Upper lobe of left lung (tissue), 6 donors: Measurements from ENCODE around the gene ADGRF1. TPM values are rescaled to one million over a fixed set of nuclear protein-coding genes. Genes with fewer than 3 reads are reported as not detected.

Experiments used
- ATAC-seq, 2 donors: fragments of 200-7000 bp; cut with Tn5 transposase; one replicate each; pipeline ENCODE4 v1.9.1; 2022; ENCODE audit warnings: mild to moderate bottlenecking in 2 of 2, moderate library complexity in 2 of 2; ENCODE audit not compliant: low FRiP score in 2 of 2
- DNase-seq, 2 donors: peaks; one replicate each; pipeline ENCODE4 v3.0.0-alpha.2; 2019 to 2020
- H3K27ac ChIP-seq, 4 donors: fragments of 200-600 bp; sonication (generic); one replicate each; pipeline ENCODE4 v1.5.1; 2016 to 2019
- H3K27me3 ChIP-seq, 4 donors: fragments of 200-600 bp; sonication (generic); one replicate each; pipeline ENCODE4 v1.5.1; 2017 to 2019
- H3K36me3 ChIP-seq, 4 donors: fragments of 200-600 bp; sonication (generic); one replicate each; pipeline ENCODE4 v1.5.1; 2016 to 2019
- H3K4me1 ChIP-seq, 4 donors: fragments of 200-600 bp; sonication (generic); one replicate each; pipeline ENCODE4 v1.5.1; 2018 to 2019
- H3K4me3 ChIP-seq, 4 donors: fragments of 200-600 bp; sonication (generic); one replicate each; pipeline ENCODE4 v1.5.1; 2017 to 2019; ENCODE audit warnings: mild to moderate bottlenecking in 2 of 4, moderate library complexity in 1 of 4
- H3K9me3 ChIP-seq, 4 donors: fragments of 200-600 bp; sonication (generic); one replicate each; pipeline ENCODE4 v1.5.1; 2018 to 2019
- EP300 ChIP-seq, 4 donors: sonication (generic); formaldehyde crosslinking; IDR thresholded peaks; one replicate each; pipeline ENCODE4 v1.5.1; 2017; ENCODE audit warnings: antibody characterized with exemption in 4 of 4, control low read depth in 2 of 4
- POLR2A ChIP-seq, 4 donors: fragments of 450-650 bp; IDR thresholded peaks; one replicate each; pipeline ENCODE4 v1.5.1; 2016 to 2017; ENCODE audit warnings: antibody characterized with exemption in 4 of 4, mild to moderate bottlenecking in 2 of 4
- POLR2AphosphoS5 ChIP-seq, 2 donors: sonication (generic); formaldehyde crosslinking; IDR thresholded peaks; one replicate each; pipeline ENCODE4 v1.5.1; 2017; ENCODE audit warnings: antibody characterized with exemption in 2 of 2
- WGBS, 2 donors: methylation state at CpG; one replicate each; pipeline ENCODE4 v1.1.5; 2017 to 2018; 5-methylcytosine and 5-hydroxymethylcytosine counted together
- total RNA-seq, 6 donors: library from RNA; depleted of rRNA in 4 of 6; stranded (reverse); fragments of >200 nt in 4 of 6; gene quantifications; one replicate each; pipeline versions ENCODE4 v1.1.0 to v1.2.1, GENCODE V29; 2016 to 2021
- TF ChIP-seq, protein P1 (sequence below), 6 experiments: fragments of 450-650 bp in 4 of 6; fragments of 200-600 bp in 2 of 6; sonication (generic) in 2 of 6; IDR thresholded peaks; one replicate each; pipeline ENCODE4 v1.5.1; 2016 to 2019; ENCODE audit warnings: antibody characterized with exemption in 6 of 6
- donor health status: DM: no; HTN: no; CAD: no; lungs with moderate emphysema.
- donor health status: DM: no; HTN: yes; CAD: no; lungs with severe emphysema.

ADGRF1 gene
- total RNA-seq, 6 donors from 2014 or later = 2.3 to 10.3 (median 7.5) TPM

DNA sequence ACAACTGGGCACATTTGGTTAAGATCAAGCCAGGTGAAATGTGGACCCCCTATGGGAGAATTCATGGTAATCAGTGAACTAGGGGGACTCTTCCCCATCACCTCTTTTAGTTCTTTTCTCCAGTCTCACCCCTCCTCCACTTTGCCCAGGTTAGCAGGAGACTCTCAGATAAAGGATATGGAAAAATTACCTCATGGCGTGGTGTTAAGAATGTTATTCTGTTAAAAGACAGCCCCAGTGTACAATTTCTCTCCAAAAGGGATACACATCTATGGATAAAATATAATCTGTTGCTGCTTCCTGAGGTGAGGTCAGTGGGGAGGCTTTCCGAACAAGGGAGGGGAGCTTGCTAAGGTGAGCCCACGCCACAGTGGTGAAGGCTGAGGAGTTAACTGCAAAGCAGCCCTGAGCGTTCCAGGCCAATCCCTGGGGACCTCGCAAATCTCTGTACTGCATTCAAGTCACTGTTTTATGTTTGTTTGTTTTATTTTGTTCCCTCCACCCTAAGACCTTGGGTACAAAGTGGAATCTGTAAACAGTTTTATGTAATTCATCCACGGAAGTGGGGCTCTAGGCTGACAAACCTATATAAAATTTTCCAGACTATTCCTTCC, 52.0 kb downstream of the ADGRF1 start:
- Histone ChIP-seq H3K4me1 (peaks cover 16 to 32% (median 24%) of the 10 kb centered on the region in 4 donors), H3K36me3 (no peaks in the 10 kb centered on the region), H3K9me3 (no peaks in the 10 kb centered on the region), H3K4me3 (no peak overlapping the region), H3K27me3 (no peaks in the 10 kb centered on the region), H3K27ac (peak overlapping the region; percentile 45 to 77 (median 62))
- DNase-seq = peak in 1 of 2 donors; percentile 28
- 44 to 57% methylated on average over 6 of the region's 6 CpGs for WGBS, 2 donors
- ATAC-seq = peak; percentile 17 to 20
- TF ChIP-seq, protein P1, sequence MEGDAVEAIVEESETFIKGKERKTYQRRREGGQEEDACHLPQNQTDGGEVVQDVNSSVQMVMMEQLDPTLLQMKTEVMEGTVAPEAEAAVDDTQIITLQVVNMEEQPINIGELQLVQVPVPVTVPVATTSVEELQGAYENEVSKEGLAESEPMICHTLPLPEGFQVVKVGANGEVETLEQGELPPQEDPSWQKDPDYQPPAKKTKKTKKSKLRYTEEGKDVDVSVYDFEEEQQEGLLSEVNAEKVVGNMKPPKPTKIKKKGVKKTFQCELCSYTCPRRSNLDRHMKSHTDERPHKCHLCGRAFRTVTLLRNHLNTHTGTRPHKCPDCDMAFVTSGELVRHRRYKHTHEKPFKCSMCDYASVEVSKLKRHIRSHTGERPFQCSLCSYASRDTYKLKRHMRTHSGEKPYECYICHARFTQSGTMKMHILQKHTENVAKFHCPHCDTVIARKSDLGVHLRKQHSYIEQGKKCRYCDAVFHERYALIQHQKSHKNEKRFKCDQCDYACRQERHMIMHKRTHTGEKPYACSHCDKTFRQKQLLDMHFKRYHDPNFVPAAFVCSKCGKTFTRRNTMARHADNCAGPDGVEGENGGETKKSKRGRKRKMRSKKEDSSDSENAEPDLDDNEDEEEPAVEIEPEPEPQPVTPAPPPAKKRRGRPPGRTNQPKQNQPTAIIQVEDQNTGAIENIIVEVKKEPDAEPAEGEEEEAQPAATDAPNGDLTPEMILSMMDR (IDR thresholded peaks at IDR 0.05) = no peak
- TF ChIP-seq POLR2AphosphoS5 (IDR thresholded peaks at IDR 0.05) (no peak), POLR2A (IDR thresholded peaks at IDR 0.05) (no peak), EP300 (IDR thresholded peaks at IDR 0.05) (no peak)

DNA sequence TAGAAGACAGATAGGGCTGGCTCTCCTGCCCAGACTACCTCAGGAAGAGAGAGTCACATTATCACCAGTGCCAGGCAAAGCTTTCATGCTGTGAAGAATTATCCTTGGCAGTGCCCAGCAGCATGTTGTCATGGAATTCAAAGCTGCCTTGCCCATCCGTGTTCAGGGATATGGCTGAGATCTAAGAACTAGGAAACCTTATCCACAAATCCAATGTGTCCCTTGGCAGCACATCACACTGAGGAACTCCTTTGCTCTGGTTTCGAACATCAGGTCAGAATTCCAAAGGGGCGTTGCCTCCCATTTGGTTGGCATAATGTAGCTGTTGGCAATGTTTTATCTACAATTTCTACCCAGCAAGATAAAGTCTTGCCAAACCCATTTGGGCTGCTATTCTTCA, 52.7 kb downstream of the ADGRF1 start:
- Histone ChIP-seq H3K4me1 (peaks cover 16 to 32% (median 24%) of the 10 kb centered on the region in 4 donors), H3K4me3 (no peak overlapping the region), H3K36me3 (no peaks in the 10 kb centered on the region), H3K9me3 (no peaks in the 10 kb centered on the region), H3K27ac (peak overlapping the region; percentile 45 to 77 (median 62)), H3K27me3 (no peaks in the 10 kb centered on the region)
- WGBS, 2 donors = 45 to 57% methylated on average over 3 of the region's 3 CpGs
- DNase-seq (no peak), ATAC-seq (no peak)
- TF ChIP-seq POLR2A (IDR thresholded peaks at IDR 0.05) (no peak), EP300 (IDR thresholded peaks at IDR 0.05) (no peak), POLR2AphosphoS5 (IDR thresholded peaks at IDR 0.05) (peak in 1 of 2 donors; percentile 33)
- TF ChIP-seq, protein P1 (IDR thresholded peaks at IDR 0.05) = no peak

DNA sequence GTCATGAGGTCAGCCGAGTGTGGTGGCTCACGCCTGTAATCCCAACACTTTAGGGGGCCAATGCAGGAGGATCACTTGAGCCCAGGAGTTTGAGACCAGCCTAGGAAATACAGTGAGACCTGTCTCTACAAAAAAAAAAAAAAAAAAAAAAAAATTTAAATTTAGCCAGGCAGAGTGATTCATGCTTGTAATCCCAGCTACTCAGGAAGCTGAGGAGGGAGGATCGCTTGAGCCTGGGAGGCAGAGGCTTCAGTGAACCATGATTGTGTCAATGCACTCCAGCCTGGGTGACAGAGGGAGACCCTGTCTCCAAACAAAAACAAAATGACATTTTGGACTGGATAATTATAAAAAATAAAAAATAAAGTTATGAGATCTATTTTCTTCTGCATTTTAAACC, 56.2 kb downstream of the ADGRF1 start:
- WGBS, 2 donors = 74 to 78% methylated on average over 3 of the region's 3 CpGs
- TF ChIP-seq POLR2AphosphoS5 (IDR thresholded peaks at IDR 0.05) (no peak), POLR2A (IDR thresholded peaks at IDR 0.05) (no peak)
- no peak for DNase-seq
- Histone ChIP-seq H3K36me3 (no peaks in the 10 kb centered on the region), H3K27ac (no peak overlapping the region), H3K9me3 (no peaks in the 10 kb centered on the region), H3K4me1 (peaks cover 11 to 41% (median 22%) of the 10 kb centered on the region in 4 donors), H3K27me3 (no peaks in the 10 kb centered on the region), H3K4me3 (no peak overlapping the region)
- no peak for ATAC-seq

DNA sequence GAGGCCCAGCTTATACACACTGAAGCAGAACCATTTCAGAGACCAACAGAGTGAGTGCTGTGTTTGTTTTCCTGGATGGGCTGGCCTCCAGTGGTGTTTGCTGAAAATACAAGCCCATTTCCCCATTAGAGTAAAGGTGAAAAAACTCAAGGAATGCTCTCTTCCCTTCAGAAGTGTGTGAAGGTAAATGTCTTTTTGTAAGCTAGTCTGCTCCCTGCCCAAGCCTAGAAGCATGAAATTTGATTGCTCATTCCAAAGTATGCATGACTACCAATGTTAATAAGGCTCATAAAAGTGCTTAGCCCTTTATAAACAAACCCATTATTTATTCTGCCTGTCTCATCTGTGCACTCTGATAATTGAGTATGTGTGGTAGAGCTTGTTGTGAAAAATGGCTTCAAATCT, 59.1 kb downstream of the ADGRF1 start:
- peak in 1 of 2 donors; percentile 52 for TF ChIP-seq POLR2AphosphoS5 (IDR thresholded peaks at IDR 0.05)
- no peak for TF ChIP-seq EP300 (IDR thresholded peaks at IDR 0.05)
- TF ChIP-seq POLR2A (IDR thresholded peaks at IDR 0.05) = no peak
- TF ChIP-seq, protein P1 (IDR thresholded peaks at IDR 0.05) = peak in 2 of 6 experiments; percentile 31 to 33
- Histone ChIP-seq H3K27me3 (no peaks in the 10 kb centered on the region), H3K9me3 (no peaks in the 10 kb centered on the region), H3K4me3 (peak overlapping the region in 2 of 4 donors; percentile 24 to 40), H3K36me3 (no peaks in the 10 kb centered on the region), H3K27ac (peak overlapping the region; percentile 55 to 72 (median 59)), H3K4me1 (peaks cover 0 to 20% (median 6%) of the 10 kb centered on the region in 4 donors)
- DNase-seq = peak in 1 of 2 donors; percentile 29
- peak; percentile 55 to 82 for ATAC-seq

DNA sequence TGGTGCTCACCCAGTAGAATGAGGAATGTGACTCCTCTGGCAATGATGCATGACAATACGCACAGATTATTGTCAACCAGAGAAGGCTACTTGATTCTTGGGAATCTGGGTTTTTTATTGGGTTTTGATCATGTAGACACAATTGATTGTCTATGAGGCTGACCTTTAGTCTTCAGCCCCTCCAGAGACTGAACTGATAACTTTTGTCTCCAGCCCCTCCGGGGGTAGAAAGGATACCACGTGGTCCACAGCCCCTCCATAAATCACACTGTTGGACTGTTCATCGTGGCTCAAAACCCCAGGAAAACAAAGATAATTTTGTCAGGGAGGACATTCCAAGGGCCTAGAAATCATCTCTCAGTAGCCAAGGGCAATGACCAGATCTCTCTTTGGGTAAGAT, 62.9 kb downstream of the ADGRF1 start:
- no peaks in the 10 kb centered on the region for H3K36me3 ChIP-seq
- peaks cover 0 to 14% (median 3%) of the 10 kb centered on the region in 4 donors for H3K4me1 ChIP-seq
- TF ChIP-seq POLR2A (IDR thresholded peaks at IDR 0.05) (no peak), EP300 (IDR thresholded peaks at IDR 0.05) (no peak), POLR2AphosphoS5 (IDR thresholded peaks at IDR 0.05) (no peak)
- TF ChIP-seq, protein P1 (IDR thresholded peaks at IDR 0.05) = no peak
- DNase-seq = no peak
- H3K9me3 ChIP-seq = no peaks in the 10 kb centered on the region
- no peaks in the 10 kb centered on the region for H3K27me3 ChIP-seq
- H3K4me3 ChIP-seq = no peak overlapping the region
- H3K27ac ChIP-seq = no peak overlapping the region
- 74 to 83% methylated on average over 4 of the region's 4 CpGs for WGBS, 2 donors
- no peak for ATAC-seq
